ENCODE measurements around the gene DOLK. TPM values are rescaled to one million over a fixed set of nuclear protein-coding genes. Genes with fewer than 3 reads are reported as not detected.
A peak's percentile ranks its signal among the peaks of the same experiment; 100 is the strongest.

Gene DOLK
- total RNA-seq, 2 experiments from 2014 or later = 7.9 to 8.7 TPM

DNA sequence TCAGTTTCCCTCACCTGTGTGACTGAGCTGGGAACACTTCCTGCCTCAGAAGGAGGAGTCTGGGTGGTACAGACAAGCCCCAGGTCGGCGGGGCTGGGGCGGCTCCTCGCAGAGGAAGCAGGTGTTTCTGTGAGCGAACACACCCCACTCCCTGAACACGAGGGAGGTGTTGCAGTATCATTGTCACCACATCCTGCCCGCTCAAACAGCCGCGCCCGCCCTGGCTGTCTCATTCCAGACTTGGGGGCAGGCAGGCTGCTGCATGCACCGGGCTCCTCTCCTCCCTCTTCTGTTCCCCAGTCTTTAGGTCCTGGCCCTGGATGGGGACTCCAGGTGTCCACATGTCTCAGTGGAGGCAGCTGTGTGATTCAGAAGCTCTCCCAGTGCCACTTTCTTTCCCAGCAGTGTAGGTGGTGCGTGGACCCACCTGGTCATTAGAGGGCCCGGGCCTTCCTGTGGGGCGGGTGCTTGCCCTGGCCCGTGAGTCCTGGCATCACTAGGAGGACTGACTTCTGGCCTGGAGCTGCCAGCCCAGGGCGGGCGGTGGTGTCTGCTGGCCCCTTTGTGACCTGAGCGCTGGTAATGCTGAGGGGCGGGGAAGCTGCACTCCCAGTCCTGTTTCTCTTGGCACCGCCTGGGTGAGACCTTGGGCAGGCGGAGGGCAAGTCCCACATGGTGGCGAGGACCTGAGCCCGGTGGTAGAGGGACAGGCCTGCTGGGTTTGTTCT is 44.9 kb downstream of the DOLK start:
- ChIA-PET POLR2A (interaction anchor here (1.0 to 2.4 kb wide), 4 partner anchors 20 to 185 kb away, joined by 3 to 20 read pairs (median 4); partner anchors contain the start of genes ENDOG, KYAT1 and LRRC8A), CTCF (interaction anchor here (2.2 to 3.5 kb wide), 2 partner anchors 20 to 26 kb away, joined by 7 to 19 read pairs; partner anchors contain the start of genes KYAT1 and LRRC8A)
- Mint-ChIP-seq H3K27ac (peak overlapping the region; percentile 93), H3K4me3 (peak overlapping the region; percentile 77), H3K36me3 (ENCODE audit: low read depth) (peaks cover 23% of the 10 kb centered on the region), H3K4me1 (ENCODE audit: low read depth) (peaks cover 69% of the 10 kb centered on the region), H3K27me3 (ENCODE audit: low read depth) (no peaks in the 10 kb centered on the region), H3K9me3 (ENCODE audit: insufficient read depth) (no peaks in the 10 kb centered on the region)
- peak; percentile 95 for DNase-seq
- peak; percentile 89 for ATAC-seq

DNA sequence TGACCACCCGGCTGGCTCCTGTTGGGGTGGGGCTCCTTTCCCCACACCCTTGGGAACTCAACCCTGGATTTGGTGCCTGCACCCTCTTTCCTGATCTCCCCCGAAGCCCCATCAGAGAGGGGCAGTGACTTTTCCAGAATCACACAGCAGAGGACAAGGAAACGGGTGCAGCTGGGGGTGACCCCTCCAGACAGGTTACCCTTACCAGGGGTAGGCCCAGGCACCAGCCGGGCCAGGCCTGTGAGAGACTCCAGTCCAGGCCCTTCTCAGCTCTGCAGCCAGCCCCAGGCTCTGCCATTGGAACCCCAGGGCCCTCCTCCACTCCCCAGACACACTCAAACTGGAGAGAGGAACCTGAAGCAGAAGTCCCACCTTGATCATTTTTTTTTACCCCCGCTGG is 45.6 kb downstream of the DOLK start:
- no peaks in the 10 kb centered on the region for H3K27me3 Mint-ChIP-seq (ENCODE audit: low read depth)
- H3K9me3 Mint-ChIP-seq (ENCODE audit: insufficient read depth) = no peaks in the 10 kb centered on the region
- ChIA-PET CTCF (interaction anchor here (2.2 to 3.5 kb wide), 2 partner anchors 20 to 26 kb away, joined by 7 to 19 read pairs; partner anchors contain the start of genes KYAT1 and LRRC8A), POLR2A (interaction anchor here (0.7 to 2.4 kb wide), 5 partner anchors 20 to 186 kb away, joined by 3 to 20 read pairs (median 4); partner anchors contain the start of genes ENDOG, KYAT1 and LRRC8A)
- peak overlapping the region; percentile 77 for H3K4me3 Mint-ChIP-seq
- H3K4me1 Mint-ChIP-seq (ENCODE audit: low read depth) = peaks cover 71% of the 10 kb centered on the region
- peak overlapping the region; percentile 93 for H3K27ac Mint-ChIP-seq
- ATAC-seq (peak; percentile 27), DNase-seq (no peak)
- H3K36me3 Mint-ChIP-seq (ENCODE audit: low read depth) = peaks cover 22% of the 10 kb centered on the region

DNA sequence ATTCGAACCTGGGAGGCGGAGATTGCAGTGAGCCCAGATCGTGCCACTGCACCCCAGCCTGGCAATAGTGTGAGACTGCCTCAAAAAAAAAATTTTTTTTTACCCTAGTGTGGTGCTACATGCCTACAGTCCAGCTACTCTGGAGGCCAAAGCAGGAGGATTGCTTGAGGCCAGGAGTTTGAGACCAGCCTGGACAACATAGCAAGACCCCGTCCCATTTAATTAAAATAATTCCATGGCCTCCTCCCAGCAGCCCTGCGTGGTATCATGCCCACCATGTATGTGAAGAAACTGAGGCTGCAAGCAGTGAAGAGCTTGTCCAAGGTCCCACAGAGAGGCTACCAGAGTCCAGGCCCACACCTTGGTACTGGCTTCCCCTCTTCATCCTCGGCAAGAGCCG is 46.0 kb downstream of the DOLK start:
- ATAC-seq = no peak
- ChIA-PET CTCF (interaction anchor here (2.2 to 3.5 kb wide), 2 partner anchors 19 to 27 kb away, joined by 7 to 19 read pairs; partner anchors contain the start of genes KYAT1 and LRRC8A), POLR2A (interaction anchor here (0.7 to 2.4 kb wide), 4 partner anchors 9 to 84 kb away, joined by 3 to 20 read pairs (median 5); partner anchors contain the start of genes ENDOG, KYAT1 and LRRC8A)

DNA sequence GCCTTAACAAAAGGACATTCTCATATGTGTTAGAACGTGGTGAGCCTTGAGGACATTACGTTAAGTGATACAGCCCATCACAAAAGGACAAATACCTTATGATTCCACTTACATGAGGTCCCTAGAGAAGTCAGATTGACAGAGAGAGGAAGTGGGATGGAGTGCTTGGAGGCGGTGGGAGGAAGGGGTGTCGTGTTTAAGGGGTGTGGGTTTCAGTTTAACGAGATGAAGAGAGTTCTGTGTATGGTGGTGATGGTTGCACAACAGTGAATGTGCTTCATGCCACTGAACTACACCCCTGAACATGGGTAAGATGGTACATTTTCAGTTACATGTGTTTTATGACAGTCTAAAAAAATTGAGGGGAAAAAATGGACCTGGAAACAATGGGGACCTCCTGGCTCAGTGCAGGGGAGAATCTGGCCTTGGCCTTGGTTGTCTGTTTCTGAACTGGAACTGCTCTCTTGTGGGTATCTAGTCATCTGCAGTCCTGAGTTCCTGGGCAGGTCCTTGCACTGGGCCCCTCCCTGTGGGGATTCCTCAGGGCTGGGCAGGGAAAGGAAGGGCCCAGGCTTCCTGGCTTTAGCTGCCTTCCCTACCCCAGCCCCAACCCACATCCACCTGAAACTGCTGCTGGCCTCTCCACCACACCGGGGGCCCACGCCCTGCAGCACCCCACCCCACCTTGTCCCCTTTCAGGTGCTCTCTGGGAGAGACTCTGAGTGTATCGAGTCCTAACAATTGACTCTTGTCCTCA is 47.7 kb downstream of the DOLK start:
- no peaks in the 10 kb centered on the region for H3K27me3 Mint-ChIP-seq (ENCODE audit: low read depth)
- H3K27ac Mint-ChIP-seq = peak overlapping the region; percentile 93
- H3K9me3 Mint-ChIP-seq (ENCODE audit: insufficient read depth) = no peaks in the 10 kb centered on the region
- DNase-seq = peak; percentile 53
- peak; percentile 35 for ATAC-seq
- H3K36me3 Mint-ChIP-seq (ENCODE audit: low read depth) = peaks cover 26% of the 10 kb centered on the region
- POLR2A ChIA-PET = interaction anchor here (0.7 to 2.4 kb wide), 2 partner anchors 17 to 227 kb away, joined by 3 to 20 read pairs; partner anchors contain the start of genes KYAT1 and LRRC8A
- peak overlapping the region; percentile 56 for H3K4me3 Mint-ChIP-seq
- CTCF ChIA-PET = interaction anchor here (1.1 to 3.5 kb wide), 3 partner anchors 11 to 28 kb away, joined by 3 to 19 read pairs (median 3); no protein-coding TSS in a partner anchor
- peaks cover 82% of the 10 kb centered on the region for H3K4me1 Mint-ChIP-seq (ENCODE audit: low read depth)

More for the DNA sequence above, 46.0 kb downstream of the DOLK start:
- DNase-seq = no peak
- no peak overlapping the region for H3K4me3 Mint-ChIP-seq
- H3K27me3 Mint-ChIP-seq (ENCODE audit: low read depth) = no peaks in the 10 kb centered on the region
- H3K9me3 Mint-ChIP-seq (ENCODE audit: insufficient read depth) = no peaks in the 10 kb centered on the region
- peak overlapping the region; percentile 93 for H3K27ac Mint-ChIP-seq
- peaks cover 70% of the 10 kb centered on the region for H3K4me1 Mint-ChIP-seq (ENCODE audit: low read depth)
- peaks cover 19% of the 10 kb centered on the region for H3K36me3 Mint-ChIP-seq (ENCODE audit: low read depth)

DNA sequence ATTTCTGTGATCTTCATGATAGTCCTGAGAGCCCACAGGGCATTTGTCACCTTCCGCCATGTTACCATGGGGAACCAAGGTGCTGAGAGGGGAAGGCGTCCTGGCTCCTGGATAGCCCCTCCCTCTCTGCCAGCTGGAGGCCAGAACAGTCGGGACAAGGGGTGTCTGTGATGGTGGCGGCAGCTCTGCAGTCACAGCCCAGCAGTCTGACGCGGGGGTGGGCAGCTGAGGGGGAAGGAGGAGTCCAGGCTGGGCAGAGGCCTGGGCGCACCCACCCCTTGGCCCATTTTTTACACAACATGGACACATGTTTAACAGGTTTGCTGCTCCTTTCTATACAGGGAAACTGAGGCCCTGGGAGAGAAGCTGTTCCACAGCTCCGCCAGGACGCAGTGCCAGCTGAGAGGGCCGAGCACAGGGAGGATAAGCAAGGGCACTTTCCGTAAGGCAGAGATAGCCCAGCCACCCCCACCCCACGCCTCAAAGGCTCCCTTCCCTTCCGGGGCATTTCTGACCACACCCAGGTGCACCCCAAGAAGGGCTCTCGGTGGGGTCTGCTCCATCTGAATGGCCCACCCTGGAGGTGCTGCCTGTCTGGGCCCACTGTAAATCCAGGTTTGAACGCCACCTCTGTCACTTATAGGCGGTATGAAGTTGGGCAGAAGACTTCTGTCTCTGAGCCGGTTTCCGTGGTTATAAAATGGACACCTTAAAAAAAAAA is 48.4 kb downstream of the DOLK start:
- Mint-ChIP-seq H3K4me1 (ENCODE audit: low read depth) (peaks cover 84% of the 10 kb centered on the region), H3K27me3 (ENCODE audit: low read depth) (no peaks in the 10 kb centered on the region), H3K9me3 (ENCODE audit: insufficient read depth) (no peaks in the 10 kb centered on the region), H3K36me3 (ENCODE audit: low read depth) (peaks cover 29% of the 10 kb centered on the region), H3K27ac (peak overlapping the region; percentile 93), H3K4me3 (peak overlapping the region; percentile 56)
- ChIA-PET CTCF (interaction anchor here (1.1 to 3.5 kb wide), 3 partner anchors 18 to 29 kb away, joined by 3 to 19 read pairs (median 4); partner anchors contain the start of gene KYAT1), POLR2A (no interaction called here)
- DNase-seq (no peak), ATAC-seq (no peak)

DNA sequence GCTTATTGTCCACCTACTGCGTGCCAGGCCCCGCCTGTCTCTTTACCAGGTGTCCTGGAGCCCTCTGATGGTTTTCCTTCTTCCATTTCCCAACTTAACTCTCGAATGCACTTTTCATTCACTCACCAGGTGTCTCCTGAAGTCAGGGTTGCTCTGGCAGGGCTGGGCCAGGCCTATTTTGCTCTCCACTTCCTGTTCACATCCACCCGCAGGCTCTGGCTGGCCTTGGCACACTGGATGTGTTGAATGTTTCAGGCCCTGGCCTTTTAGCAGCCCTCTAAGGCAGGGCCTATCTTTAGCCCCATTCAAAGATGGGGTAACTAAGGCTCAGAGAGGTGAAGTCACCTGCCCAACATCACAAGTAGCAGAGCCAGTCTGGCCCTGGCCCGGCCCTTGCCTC is 49.0 kb downstream of the DOLK start:
- Mint-ChIP-seq H3K9me3 (ENCODE audit: insufficient read depth) (no peaks in the 10 kb centered on the region), H3K4me3 (peak overlapping the region; percentile 16), H3K4me1 (ENCODE audit: low read depth) (peaks cover 83% of the 10 kb centered on the region), H3K27me3 (ENCODE audit: low read depth) (no peaks in the 10 kb centered on the region), H3K36me3 (ENCODE audit: low read depth) (peaks cover 33% of the 10 kb centered on the region), H3K27ac (peak overlapping the region; percentile 93)
- ChIA-PET CTCF (interaction anchor here (1.1 to 1.4 kb wide), 2 partner anchors 17 to 21 kb away, joined by 3 to 4 read pairs; partner anchors contain the start of gene KYAT1), POLR2A (no interaction called here)
- DNase-seq (no peak), ATAC-seq (no peak)

DNA sequence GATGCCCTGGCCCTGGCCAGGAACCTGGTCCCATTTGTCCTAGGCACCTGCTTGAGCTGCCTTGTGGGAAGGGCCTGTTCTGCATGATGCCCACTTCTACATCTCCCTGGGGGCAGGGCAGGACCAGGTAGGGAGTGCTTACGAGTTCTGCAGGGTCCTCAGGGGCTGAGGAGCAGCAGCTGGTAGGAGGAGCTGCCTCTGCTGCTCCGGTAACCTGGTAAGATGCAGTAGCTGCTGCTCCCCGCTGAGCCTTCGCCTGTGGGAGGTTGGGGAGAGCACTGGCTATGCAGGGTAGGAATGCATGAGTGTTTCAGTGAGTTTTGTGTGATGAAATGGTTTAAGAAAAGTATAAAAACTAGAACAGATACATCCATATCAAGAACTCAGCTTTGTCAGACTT is 51.8 kb downstream of the DOLK start:
- peaks cover 45% of the 10 kb centered on the region for H3K36me3 Mint-ChIP-seq (ENCODE audit: low read depth)
- no peaks in the 10 kb centered on the region for H3K27me3 Mint-ChIP-seq (ENCODE audit: low read depth)
- peak overlapping the region; percentile 50 for H3K27ac Mint-ChIP-seq
- ChIA-PET CTCF (interaction anchor here (1.1 kb wide), 1 partner anchor 33 kb away, joined by 3 read pairs; no protein-coding TSS in a partner anchor), POLR2A (interaction anchor here (1.0 kb wide), 1 partner anchor 14 kb away, joined by 3 read pairs; the partner anchor contains the start of gene KYAT1)
- no peak overlapping the region for H3K4me3 Mint-ChIP-seq
- ATAC-seq = no peak
- peaks cover 73% of the 10 kb centered on the region for H3K4me1 Mint-ChIP-seq (ENCODE audit: low read depth)
- H3K9me3 Mint-ChIP-seq (ENCODE audit: insufficient read depth) = no peaks in the 10 kb centered on the region
- no peak for DNase-seq

Other genes with a start within 250 kb of the DOLK start
- 1 to 10 TPM; 7.6 to 8.0 TPM for gene PKN3, start 245.1 kb downstream of the DOLK start, total RNA-seq
- 10 to 100 TPM; 80.4 to 88.4 TPM for gene ZDHHC12, start 223.5 kb downstream of the DOLK start, total RNA-seq
- gene ZER1, start 175.7 kb downstream of the DOLK start, total RNA-seq = 10 to 100 TPM; 15.3 to 15.9 TPM
- 10 to 100 TPM; 19.1 to 22.5 TPM for gene TBC1D13, start 160.3 kb downstream of the DOLK start, total RNA-seq
- gene ENDOG, start 129.1 kb downstream of the DOLK start, total RNA-seq = 10 to 100 TPM; 23.9 to 24.7 TPM
- 10 to 100 TPM; 77.3 to 81.2 TPM for gene SPOUT1, start 117.8 kb downstream of the DOLK start, total RNA-seq
- 10 to 100 TPM; 12.6 to 13.0 TPM for gene KYAT1, start 65.7 kb downstream of the DOLK start, total RNA-seq
- 10 to 100 TPM; 26.1 to 27.2 TPM for gene LRRC8A, start 65.5 kb downstream of the DOLK start, total RNA-seq
- under 1 TPM; 0.55 to 0.68 TPM for gene PHYHD1, start 26.6 kb downstream of the DOLK start, total RNA-seq
- 10 to 100 TPM; 83.8 to 85.2 TPM for gene NUP188, start 96 bp upstream of the DOLK start, total RNA-seq
- 100 to 1,000 TPM; 107 to 109 TPM for gene SH3GLB2, start 80.7 kb upstream of the DOLK start, total RNA-seq
- gene MIGA2, start 89.0 kb upstream of the DOLK start, total RNA-seq = 10 to 100 TPM; 38.3 to 45.6 TPM
- gene DOLPP1, start 133.5 kb upstream of the DOLK start, total RNA-seq = 10 to 100 TPM; 15.9 to 18.8 TPM
- gene CRAT, start 163.2 kb upstream of the DOLK start, total RNA-seq = 10 to 100 TPM; 21.9 to 22.2 TPM
- 100 to 1,000 TPM; 114 to 125 TPM for gene PTPA, start 163.8 kb upstream of the DOLK start, total RNA-seq
- 1 to 10 TPM; 6.0 to 6.1 TPM for gene IER5L, start 230.7 kb upstream of the DOLK start, total RNA-seq

All from activated CD8-positive, alpha-beta T cell treated with anti-CD3 and anti-CD28 coated beads, Interleukin-2, amount 10 ng/mL, durations not matched to agents 7 days and 5 days (primary cell).